Gastrocnemius medialis (tissue), 4 donors: ENCODE data around the gene GABRD.

Source experiments
- CTCF ChIP-seq, 5 experiments: fragments of 450-650 bp in 3 of 5; fragments of 200-600 bp in 2 of 5; sonication (generic) in 2 of 5; IDR thresholded peaks in 4 of 5; conservative IDR thresholded peaks in 1 of 5; 1 replicate in 4 of 5; 2 replicates in 1 of 5; pipeline ENCODE4 v1.5.1; 2016 to 2019; ENCODE audit warnings: antibody characterized with exemption in 5 of 5, mild to moderate bottlenecking in 3 of 5, moderate library complexity in 3 of 5
- POLR2A ChIP-seq, 2 donors: fragments of 450-650 bp; IDR thresholded peaks; one replicate each; pipeline ENCODE4 v1.6.1; 2017; ENCODE audit warnings: antibody characterized with exemption in 2 of 2, mild to moderate bottlenecking in 2 of 2, moderate library complexity in 2 of 2

GRCh38 chr1:1975535-1975934, 43.6 kb upstream of the GABRD start:
- TF ChIP-seq CTCF (IDR thresholded peaks at IDR 0.05 in 4 of 5, conservative IDR thresholded peaks at IDR 0.05 in 1 of 5) (no peak), POLR2A (IDR thresholded peaks at IDR 0.05) (no peak)
